ENCODE data around the gene QSER1.
"Not testable (repeated sequence)": the region's sequence is repeated elsewhere in the genome, so short reads cannot be mapped to it uniquely, and the experiment has no call there.

Gene QSER1

GRCh38 chr11:32935462-32936029, 42.9 kb downstream of the QSER1 start:
- TF ChIP-seq CTCF (IDR thresholded peaks at IDR 0.05; ENCODE audit: low read depth, low read length) = no peak
- no peak overlapping the region for H3K4me3 ChIP-seq (ENCODE audit: low read depth, low read length)

- H3K4me3 ChIP-seq (ENCODE audit: low read depth, low read length) = not testable (repeated sequence)
These were observed 43.6 kb downstream of the QSER1 start for GRCh38 chr11:32936178-32936577.

GRCh38 chr11:32937283-32937682, 44.7 kb downstream of the QSER1 start:
- H3K4me3 ChIP-seq (ENCODE audit: low read depth, low read length) = not testable (repeated sequence)

- no peak overlapping the region for H3K4me3 ChIP-seq (ENCODE audit: low read depth, low read length)
- TF ChIP-seq CTCF (IDR thresholded peaks at IDR 0.05; ENCODE audit: low read depth, low read length) = no peak
These were observed 46.4 kb downstream of the QSER1 start for GRCh38 chr11:32939046-32939445.

GRCh38 chr11:32939866-32940265, 47.3 kb downstream of the QSER1 start:
- H3K4me3 ChIP-seq (ENCODE audit: low read depth, low read length) = no peak overlapping the region
- no peak for TF ChIP-seq CTCF (IDR thresholded peaks at IDR 0.05; ENCODE audit: low read depth, low read length)

- no peak for TF ChIP-seq CTCF (IDR thresholded peaks at IDR 0.05; ENCODE audit: low read depth, low read length)
- no peak overlapping the region for H3K4me3 ChIP-seq (ENCODE audit: low read depth, low read length)
These were observed 48.3 kb downstream of the QSER1 start for GRCh38 chr11:32940865-32941264.

GRCh38 chr11:32947978-32948377, 55.4 kb downstream of the QSER1 start:
- TF ChIP-seq CTCF (IDR thresholded peaks at IDR 0.05; ENCODE audit: low read depth, low read length) = no peak

GRCh38 chr11:32949739-32950138, 57.1 kb downstream of the QSER1 start:
- H3K4me3 ChIP-seq (ENCODE audit: low read depth, low read length) = no peak overlapping the region
- TF ChIP-seq CTCF (IDR thresholded peaks at IDR 0.05; ENCODE audit: low read depth, low read length) = no peak

More at GRCh38 chr11:32947978-32948377, 55.4 kb downstream of the QSER1 start:
- H3K4me3 ChIP-seq (ENCODE audit: low read depth, low read length) = no peak overlapping the region

Data from WI38 (cell line).